SU-DHL-6 (cell line): ENCODE data around the gene BUD23.

Source experiments
- EZH2phosphoT487 ChIP-seq: fragments of 200-600 bp; sonication (generic), shearing (Covaris generic); conservative IDR thresholded peaks from 2 replicates; pipeline ENCODE4 v1.6.1; 2018; ENCODE audit warnings: mild to moderate bottlenecking, antibody characterized with exemption, low read length, moderate library complexity, mixed read lengths
- TF ChIP-seq, protein P1 (sequence below): fragments of 200-600 bp; sonication (generic); IDR thresholded peaks from one replicate; pipeline ENCODE4 v1.5.1; 2017; ENCODE audit warnings: antibody characterized with exemption, mild to moderate bottlenecking, low read length, moderate library complexity; ENCODE audit not compliant: insufficient read depth, poor library complexity, severe bottlenecking

DNA sequence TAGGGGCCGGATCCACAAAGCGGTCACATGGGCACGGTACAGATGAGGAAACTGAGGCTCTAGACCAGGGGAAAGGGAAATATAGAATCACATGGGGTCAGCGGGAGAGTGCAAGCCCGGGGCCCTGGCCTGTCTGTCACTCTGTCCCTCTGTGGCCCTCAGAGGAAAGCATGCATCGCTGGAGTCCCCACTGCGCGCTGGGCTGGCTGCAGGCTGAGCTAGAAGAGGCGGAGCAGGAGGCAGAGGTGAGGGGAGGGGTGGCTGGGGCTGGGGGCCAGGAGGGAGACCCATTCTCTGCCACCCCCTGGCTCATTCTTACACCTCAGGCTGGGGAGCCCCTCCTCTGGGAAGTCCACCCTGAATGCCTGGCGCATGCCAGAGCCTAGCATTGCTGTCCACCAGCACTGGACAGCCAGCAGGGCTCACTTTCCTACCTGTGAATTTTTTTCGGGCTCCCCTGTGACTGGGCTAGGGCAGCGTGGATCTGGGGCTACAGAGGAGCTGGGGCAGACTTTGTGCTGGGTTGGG is 13.5 kb upstream of the BUD23 start:
- TF ChIP-seq, protein P1, sequence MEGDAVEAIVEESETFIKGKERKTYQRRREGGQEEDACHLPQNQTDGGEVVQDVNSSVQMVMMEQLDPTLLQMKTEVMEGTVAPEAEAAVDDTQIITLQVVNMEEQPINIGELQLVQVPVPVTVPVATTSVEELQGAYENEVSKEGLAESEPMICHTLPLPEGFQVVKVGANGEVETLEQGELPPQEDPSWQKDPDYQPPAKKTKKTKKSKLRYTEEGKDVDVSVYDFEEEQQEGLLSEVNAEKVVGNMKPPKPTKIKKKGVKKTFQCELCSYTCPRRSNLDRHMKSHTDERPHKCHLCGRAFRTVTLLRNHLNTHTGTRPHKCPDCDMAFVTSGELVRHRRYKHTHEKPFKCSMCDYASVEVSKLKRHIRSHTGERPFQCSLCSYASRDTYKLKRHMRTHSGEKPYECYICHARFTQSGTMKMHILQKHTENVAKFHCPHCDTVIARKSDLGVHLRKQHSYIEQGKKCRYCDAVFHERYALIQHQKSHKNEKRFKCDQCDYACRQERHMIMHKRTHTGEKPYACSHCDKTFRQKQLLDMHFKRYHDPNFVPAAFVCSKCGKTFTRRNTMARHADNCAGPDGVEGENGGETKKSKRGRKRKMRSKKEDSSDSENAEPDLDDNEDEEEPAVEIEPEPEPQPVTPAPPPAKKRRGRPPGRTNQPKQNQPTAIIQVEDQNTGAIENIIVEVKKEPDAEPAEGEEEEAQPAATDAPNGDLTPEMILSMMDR = no peak
- TF ChIP-seq EZH2phosphoT487 = no peak
